ENCODE measurements around the gene YIPF7.

GRCh38 chr4:44663539-44664263 lies 12.3 kb upstream of the YIPF7 start:
- TF ChIP-seq TAF7 (tag; IDR thresholded peaks at IDR 0.05) (no peak), PTBP1 (IDR thresholded peaks at IDR 0.05; ENCODE audit: low read depth, low read length) (no peak), CTCF (IDR thresholded peaks at IDR 0.05 in 2 of 3, conservative IDR thresholded peaks at IDR 0.05 in 1 of 3; ENCODE audit: insufficient read depth in 2 of 3, low read depth in 1 of 3, low read length in 3 of 3) (no peak), SREBF1 (IDR thresholded peaks at IDR 0.05; ENCODE audit: borderline replicate concordance, low read depth, low read length) (no peak), SIN3B (IDR thresholded peaks at IDR 0.05; ENCODE audit: low read depth) (no peak), EP300 (IDR thresholded peaks at IDR 0.05; ENCODE audit: low read length) (no peak), SMAD1 (IDR thresholded peaks at IDR 0.05; ENCODE audit: low read depth, low read length, partially characterized antibody) (no peak), TAF9B (IDR thresholded peaks at IDR 0.05; ENCODE audit: partially characterized antibody) (no peak), TEAD4 (IDR thresholded peaks at IDR 0.05; ENCODE audit: low read length) (no peak), TEAD4 (CRISPR knock-in tag; IDR thresholded peaks at IDR 0.05; ENCODE audit: borderline replicate concordance) (no peak), KDM5B (IDR thresholded peaks at IDR 0.05; ENCODE audit: insufficient replicate concordance, low read depth, low read length) (no peak), ZNF830 (CRISPR knock-in tag; IDR thresholded peaks at IDR 0.05) (no peak), EZH2 (IDR thresholded peaks at IDR 0.05; ENCODE audit: borderline replicate concordance, low read depth, low read length) (no peak)
- TF ChIP-seq, protein P1, sequence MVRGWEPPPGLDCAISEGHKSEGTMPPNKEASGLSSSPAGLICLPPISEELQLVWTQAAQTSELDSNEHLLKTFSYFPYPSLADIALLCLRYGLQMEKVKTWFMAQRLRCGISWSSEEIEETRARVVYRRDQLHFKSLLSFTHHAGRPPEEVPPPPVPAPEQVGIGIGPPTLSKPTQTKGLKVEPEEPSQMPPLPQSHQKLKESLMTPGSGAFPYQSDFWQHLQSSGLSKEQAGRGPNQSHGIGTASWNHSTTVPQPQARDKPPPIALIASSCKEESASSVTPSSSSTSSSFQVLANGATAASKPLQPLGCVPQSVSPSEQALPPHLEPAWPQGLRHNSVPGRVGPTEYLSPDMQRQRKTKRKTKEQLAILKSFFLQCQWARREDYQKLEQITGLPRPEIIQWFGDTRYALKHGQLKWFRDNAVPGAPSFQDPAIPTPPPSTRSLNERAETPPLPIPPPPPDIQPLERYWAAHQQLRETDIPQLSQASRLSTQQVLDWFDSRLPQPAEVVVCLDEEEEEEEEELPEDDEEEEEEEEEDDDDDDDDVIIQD (CRISPR knock-in tag; IDR thresholded peaks at IDR 0.05) = no peak
